ENCODE measurements around the gene RSRC1.
"Not testable (repeated sequence)": the region's sequence is repeated elsewhere in the genome, so short reads cannot be mapped to it uniquely, and the experiment has no call there.

RSRC1 gene

GRCh38 chr3:158486200-158486599, 376.3 kb downstream of the RSRC1 start:
- DNase-seq (ENCODE audit: low spot score), result no peak
- TF ChIP-seq, protein P1, sequence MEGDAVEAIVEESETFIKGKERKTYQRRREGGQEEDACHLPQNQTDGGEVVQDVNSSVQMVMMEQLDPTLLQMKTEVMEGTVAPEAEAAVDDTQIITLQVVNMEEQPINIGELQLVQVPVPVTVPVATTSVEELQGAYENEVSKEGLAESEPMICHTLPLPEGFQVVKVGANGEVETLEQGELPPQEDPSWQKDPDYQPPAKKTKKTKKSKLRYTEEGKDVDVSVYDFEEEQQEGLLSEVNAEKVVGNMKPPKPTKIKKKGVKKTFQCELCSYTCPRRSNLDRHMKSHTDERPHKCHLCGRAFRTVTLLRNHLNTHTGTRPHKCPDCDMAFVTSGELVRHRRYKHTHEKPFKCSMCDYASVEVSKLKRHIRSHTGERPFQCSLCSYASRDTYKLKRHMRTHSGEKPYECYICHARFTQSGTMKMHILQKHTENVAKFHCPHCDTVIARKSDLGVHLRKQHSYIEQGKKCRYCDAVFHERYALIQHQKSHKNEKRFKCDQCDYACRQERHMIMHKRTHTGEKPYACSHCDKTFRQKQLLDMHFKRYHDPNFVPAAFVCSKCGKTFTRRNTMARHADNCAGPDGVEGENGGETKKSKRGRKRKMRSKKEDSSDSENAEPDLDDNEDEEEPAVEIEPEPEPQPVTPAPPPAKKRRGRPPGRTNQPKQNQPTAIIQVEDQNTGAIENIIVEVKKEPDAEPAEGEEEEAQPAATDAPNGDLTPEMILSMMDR (IDR thresholded peaks at IDR 0.05; ENCODE audit: extremely low read depth, missing control alignments), result no peak

- TF ChIP-seq, protein P1 (IDR thresholded peaks at IDR 0.05; ENCODE audit: extremely low read depth, missing control alignments), result no peak
- no peak for DNase-seq (ENCODE audit: low spot score)
Measured at GRCh38 chr3:158488670-158489069, 378.8 kb downstream of the RSRC1 start.

- TF ChIP-seq, protein P1 (IDR thresholded peaks at IDR 0.05; ENCODE audit: extremely low read depth, missing control alignments), result no peak
Measured at GRCh38 chr3:158489181-158489580, 379.3 kb downstream of the RSRC1 start.

DNA sequence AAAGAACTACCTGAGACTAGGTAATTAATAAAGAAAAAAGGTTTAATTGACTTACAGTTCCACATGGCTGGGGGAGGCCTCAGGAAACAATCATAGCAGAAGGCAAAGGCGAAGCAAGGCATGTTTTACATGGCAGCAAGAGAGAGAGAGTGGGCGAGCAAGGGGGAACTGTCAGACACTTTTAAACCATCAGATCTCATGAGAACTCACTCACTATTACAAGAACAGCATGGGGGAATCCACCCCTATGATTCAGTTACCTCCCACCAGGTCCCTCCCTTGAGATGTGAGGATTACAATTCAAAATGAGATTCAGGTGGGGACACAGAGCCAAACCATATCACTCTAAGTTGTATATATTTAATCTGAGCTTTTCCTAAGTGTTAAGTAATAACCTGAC, 382.1 kb downstream of the RSRC1 start:
- DNase-seq (ENCODE audit: low spot score), result no peak
- TF ChIP-seq, protein P1 (IDR thresholded peaks at IDR 0.05; ENCODE audit: extremely low read depth, missing control alignments), result no peak

More at GRCh38 chr3:158489181-158489580, 379.3 kb downstream of the RSRC1 start:
- DNase-seq (ENCODE audit: low spot score), result no peak

- TF ChIP-seq, protein P1 (IDR thresholded peaks at IDR 0.05; ENCODE audit: extremely low read depth, missing control alignments), result no peak
- no peak for DNase-seq (ENCODE audit: low spot score)
Measured at GRCh38 chr3:158492685-158493084, 382.8 kb downstream of the RSRC1 start.

- TF ChIP-seq, protein P1 (IDR thresholded peaks at IDR 0.05; ENCODE audit: extremely low read depth, missing control alignments), result no peak
- DNase-seq (ENCODE audit: low spot score), result no peak
Measured at GRCh38 chr3:158493931-158494330, 384.0 kb downstream of the RSRC1 start.

DNA sequence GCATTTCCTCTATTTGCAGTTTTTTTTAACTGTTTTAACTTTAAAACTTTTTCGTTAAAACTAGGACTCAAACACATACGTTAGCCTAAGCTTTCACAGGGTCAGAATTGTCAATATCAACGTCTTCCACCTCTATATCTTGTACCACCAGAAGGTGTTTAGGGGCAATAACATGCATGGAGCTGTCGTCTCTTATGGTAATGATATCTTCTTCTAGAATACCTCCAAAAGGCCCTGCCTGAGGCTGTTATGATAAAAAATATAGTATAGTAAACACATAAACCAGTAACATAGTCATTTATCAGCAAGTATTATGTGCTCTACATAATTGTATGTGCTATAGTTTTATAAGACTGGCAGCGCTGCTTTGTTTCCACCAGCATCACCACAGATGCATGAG, 384.8 kb downstream of the RSRC1 start:
- TF ChIP-seq, protein P1 (IDR thresholded peaks at IDR 0.05; ENCODE audit: extremely low read depth, missing control alignments), result no peak
- no peak for DNase-seq (ENCODE audit: low spot score)

DNA sequence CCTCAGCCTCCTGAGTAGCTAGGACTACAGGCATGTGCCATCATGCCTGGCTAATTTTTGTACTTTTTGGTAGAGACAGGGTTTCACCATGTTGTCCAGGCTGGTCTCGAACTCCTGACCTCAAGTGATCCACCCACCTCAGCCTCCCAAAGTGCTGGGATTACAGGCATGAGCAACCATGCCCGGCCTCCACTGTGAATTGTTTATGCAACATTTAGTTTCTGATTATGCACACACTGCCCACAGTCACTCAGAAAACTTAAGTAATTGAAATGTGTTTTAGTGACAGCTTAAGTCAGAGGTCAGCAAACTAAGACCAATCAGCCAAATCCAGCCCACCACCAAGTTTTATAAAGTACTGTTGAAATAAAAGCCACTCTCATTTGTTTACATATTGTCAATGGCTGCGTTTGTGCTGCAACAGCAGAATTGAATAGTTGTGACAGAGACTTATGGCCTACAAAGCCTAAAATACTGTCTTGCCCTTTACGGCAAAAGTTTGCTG, 385.6 kb downstream of the RSRC1 start:
- not testable (repeated sequence) for DNase-seq (ENCODE audit: low spot score)
